ENCODE measurements around the gene PRR3. TPM values are rescaled to one million over a fixed set of nuclear protein-coding genes. Genes with fewer than 3 reads are reported as not detected.
"Not testable (repeated sequence)": the region's sequence is repeated elsewhere in the genome, so short reads cannot be mapped to it uniquely, and the experiment has no call there.

The PRR3 gene
- total RNA-seq, 1 donor from 2014 or later, result 2.1 TPM

DNA sequence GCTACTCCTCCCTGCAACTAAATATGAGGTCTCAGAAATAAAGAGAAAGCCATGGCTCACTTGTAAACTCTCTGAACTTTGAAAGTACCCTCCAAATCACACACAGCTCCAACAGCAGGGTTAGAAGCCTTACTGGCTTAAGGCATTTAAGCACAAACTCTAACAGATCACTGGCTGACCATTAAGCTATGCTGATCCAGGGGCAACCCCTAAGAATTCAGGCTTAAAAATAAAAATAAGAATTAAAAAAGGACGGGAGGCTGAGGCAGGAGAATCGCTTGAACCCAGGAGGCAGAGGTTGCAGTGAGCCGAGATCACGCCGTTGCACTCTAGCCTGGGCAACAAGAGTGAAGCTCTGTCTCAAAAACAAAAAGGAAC is 45.9 kb upstream of the PRR3 start:
- TF ChIP-seq, protein P1, sequence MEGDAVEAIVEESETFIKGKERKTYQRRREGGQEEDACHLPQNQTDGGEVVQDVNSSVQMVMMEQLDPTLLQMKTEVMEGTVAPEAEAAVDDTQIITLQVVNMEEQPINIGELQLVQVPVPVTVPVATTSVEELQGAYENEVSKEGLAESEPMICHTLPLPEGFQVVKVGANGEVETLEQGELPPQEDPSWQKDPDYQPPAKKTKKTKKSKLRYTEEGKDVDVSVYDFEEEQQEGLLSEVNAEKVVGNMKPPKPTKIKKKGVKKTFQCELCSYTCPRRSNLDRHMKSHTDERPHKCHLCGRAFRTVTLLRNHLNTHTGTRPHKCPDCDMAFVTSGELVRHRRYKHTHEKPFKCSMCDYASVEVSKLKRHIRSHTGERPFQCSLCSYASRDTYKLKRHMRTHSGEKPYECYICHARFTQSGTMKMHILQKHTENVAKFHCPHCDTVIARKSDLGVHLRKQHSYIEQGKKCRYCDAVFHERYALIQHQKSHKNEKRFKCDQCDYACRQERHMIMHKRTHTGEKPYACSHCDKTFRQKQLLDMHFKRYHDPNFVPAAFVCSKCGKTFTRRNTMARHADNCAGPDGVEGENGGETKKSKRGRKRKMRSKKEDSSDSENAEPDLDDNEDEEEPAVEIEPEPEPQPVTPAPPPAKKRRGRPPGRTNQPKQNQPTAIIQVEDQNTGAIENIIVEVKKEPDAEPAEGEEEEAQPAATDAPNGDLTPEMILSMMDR (IDR thresholded peaks at IDR 0.05; ENCODE audit: insufficient read depth, low read length, severe bottlenecking), result no peak
- Histone ChIP-seq H3K27me3 (ENCODE audit: control insufficient read depth, insufficient read depth, low read length) (no peaks in the 10 kb centered on the region), H3K36me3 (ENCODE audit: control insufficient read depth, insufficient read depth, low read length) (no peaks in the 10 kb centered on the region), H3K4me3 (ENCODE audit: low read depth, low read length) (no peak overlapping the region)
- no peak for FAIRE-seq
- no peak for DNase-seq (ENCODE audit: low read depth)

DNA sequence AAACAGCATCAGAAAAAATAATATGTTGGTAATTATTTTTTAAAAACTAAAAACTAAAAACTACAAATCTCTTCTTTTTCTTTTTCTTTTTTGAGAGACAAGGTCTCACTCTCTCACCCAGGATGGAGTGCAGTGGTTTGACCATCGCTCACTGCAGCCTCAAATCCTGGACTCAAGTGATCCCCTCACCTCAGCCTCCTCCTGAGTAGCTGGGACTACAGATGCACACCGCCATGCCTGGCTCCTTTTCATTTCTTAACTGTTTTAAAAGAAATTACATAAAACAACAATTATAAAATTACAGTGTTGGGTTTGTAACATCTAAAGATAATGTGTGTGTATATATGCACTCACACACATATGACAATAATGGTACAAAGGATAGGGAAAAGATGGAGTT is 43.6 kb upstream of the PRR3 start:
- DNase-seq (ENCODE audit: low read depth) (no peak), FAIRE-seq (no peak)
- no peaks in the 10 kb centered on the region for H3K36me3 ChIP-seq (ENCODE audit: control insufficient read depth, insufficient read depth, low read length)
- no peaks in the 10 kb centered on the region for H3K27me3 ChIP-seq (ENCODE audit: control insufficient read depth, insufficient read depth, low read length)
- TF ChIP-seq, protein P1 (IDR thresholded peaks at IDR 0.05; ENCODE audit: insufficient read depth, low read length, severe bottlenecking), result no peak
- H3K4me3 ChIP-seq (ENCODE audit: low read depth, low read length), result no peak overlapping the region

DNA sequence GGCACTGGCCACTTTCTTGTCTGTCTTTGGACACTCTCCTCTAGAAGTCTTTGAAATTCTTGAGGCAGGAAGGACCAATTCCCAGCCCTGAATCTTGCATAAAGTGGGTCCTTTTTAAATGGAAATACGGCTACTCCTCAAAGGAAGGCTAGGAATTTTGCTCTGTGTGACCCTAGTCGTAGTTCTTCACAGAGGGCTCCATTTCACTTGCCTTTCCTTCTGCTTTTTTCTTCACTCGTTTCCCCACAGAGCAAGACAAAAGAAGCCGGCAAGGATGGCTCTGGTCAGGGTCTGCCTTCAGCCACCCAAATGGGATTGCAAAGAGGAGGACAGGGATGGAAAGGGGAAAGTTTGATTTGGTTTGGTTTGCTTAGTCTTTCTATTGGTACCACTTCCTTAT is 42.0 kb upstream of the PRR3 start:
- DNase-seq (ENCODE audit: low read depth), result no peak
- TF ChIP-seq, protein P1 (IDR thresholded peaks at IDR 0.05; ENCODE audit: insufficient read depth, low read length, severe bottlenecking), result no peak
- no peaks in the 10 kb centered on the region for H3K36me3 ChIP-seq (ENCODE audit: control insufficient read depth, insufficient read depth, low read length)
- no peak overlapping the region for H3K4me3 ChIP-seq (ENCODE audit: low read depth, low read length)
- no peak for FAIRE-seq
- no peaks in the 10 kb centered on the region for H3K27me3 ChIP-seq (ENCODE audit: control insufficient read depth, insufficient read depth, low read length)

DNA sequence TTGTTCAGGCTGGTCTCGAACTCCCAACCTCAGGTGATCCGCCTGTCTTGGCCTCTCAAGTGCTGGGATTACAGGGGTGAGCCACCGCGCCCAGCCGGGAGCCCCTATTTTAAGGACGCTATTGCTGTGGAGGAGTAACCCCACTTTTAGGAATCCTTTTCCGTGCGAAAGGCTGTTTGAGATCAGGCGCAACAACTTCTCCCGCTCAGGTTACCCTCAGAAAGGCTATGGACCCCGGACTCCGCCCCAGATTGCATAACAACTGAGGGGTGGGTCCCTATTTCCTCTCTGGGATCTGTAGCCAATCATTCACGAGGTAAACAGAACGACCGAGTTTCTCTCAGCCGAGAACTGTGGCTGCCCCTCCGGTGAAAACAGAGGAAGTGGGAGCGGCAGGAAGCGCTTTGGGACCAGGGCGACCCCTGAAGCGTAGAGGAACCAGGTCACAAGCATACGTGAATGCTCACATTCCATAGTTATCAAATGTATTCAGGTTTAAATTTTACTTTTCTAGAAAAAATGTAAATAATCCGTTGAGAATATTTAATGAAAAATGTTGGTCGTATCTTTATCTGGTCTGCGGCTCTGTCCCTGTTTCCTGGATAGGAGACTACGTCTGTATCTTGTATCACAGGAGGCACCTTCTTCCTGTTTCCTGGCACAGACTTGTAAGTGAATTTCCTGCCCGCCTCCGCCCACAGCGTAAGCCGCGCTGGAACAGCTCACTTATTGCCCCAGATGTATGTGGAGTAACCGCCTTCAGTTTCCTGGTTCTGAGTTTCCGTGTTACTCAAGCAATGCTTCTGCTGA is 40.9 kb upstream of the PRR3 start:
- no peak for FAIRE-seq

DNA sequence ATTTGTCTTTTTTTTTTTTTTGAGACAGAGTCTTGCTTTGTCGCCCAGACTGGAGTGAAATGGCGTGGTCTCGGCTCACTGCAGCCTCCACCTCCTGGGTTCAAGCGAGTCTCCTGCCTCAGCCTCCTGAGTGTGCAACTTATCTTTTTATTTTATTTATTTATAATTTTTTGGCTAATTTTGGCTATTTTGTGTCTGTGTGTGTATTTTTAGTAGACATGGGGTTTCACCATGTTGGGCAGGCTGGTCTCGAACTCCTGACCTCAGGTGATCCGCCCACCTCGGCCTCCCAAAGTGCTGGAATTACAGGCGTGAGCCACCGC is 40.4 kb upstream of the PRR3 start:
- not testable (repeated sequence) for H3K27me3 ChIP-seq (ENCODE audit: control insufficient read depth, insufficient read depth, low read length); FAIRE-seq; H3K36me3 ChIP-seq (ENCODE audit: control insufficient read depth, insufficient read depth, low read length); DNase-seq (ENCODE audit: low read depth); H3K4me3 ChIP-seq (ENCODE audit: low read depth, low read length)

More for the DNA sequence above, 40.9 kb upstream of the PRR3 start:
- TF ChIP-seq, protein P1 (IDR thresholded peaks at IDR 0.05; ENCODE audit: insufficient read depth, low read length, severe bottlenecking), result no peak
- peak overlapping the region; percentile 37 for H3K4me3 ChIP-seq (ENCODE audit: low read depth, low read length)
- DNase-seq (ENCODE audit: low read depth), result peak; percentile 98
- H3K27me3 ChIP-seq (ENCODE audit: control insufficient read depth, insufficient read depth, low read length), result no peaks in the 10 kb centered on the region
- no peaks in the 10 kb centered on the region for H3K36me3 ChIP-seq (ENCODE audit: control insufficient read depth, insufficient read depth, low read length)

DNA sequence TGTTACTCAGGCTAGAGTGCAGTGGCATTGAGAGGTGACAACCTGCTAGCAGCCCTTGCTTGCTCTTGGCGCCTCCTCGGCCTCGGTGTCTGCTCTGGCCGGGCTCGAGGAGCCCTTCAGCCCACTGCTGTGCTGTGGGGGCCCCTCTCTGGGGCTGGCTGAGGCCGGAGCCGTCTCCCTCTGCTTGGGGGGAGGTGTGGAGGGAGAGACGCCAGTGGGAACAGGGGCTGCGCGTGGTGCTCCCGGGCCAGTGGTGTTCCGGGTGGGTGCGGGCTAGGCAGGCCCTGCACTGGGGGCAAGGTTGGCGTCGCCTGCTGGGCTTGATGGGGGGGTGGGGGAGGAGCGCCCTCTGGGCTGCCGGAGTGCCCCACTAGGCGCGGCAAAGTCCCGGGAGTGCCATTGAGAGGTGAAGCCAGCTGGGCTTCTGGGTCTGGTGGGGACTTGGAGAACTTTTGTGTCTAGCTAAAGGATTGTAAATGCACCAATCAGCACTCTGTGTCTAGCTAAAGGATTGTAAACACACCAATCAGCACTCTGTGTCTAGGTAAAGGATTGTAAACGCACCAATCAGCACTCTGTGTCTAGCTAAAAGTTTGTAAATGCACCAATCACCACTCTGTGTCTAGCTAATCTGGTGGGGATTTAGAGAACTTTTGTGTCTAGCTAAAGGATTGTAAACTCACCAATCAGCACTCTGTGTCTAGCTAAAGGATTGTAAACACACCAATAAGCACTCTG is 39.2 kb upstream of the PRR3 start:
- not testable (repeated sequence) for FAIRE-seq; DNase-seq (ENCODE audit: low read depth); H3K36me3 ChIP-seq (ENCODE audit: control insufficient read depth, insufficient read depth, low read length); H3K27me3 ChIP-seq (ENCODE audit: control insufficient read depth, insufficient read depth, low read length); H3K4me3 ChIP-seq (ENCODE audit: low read depth, low read length)

DNA sequence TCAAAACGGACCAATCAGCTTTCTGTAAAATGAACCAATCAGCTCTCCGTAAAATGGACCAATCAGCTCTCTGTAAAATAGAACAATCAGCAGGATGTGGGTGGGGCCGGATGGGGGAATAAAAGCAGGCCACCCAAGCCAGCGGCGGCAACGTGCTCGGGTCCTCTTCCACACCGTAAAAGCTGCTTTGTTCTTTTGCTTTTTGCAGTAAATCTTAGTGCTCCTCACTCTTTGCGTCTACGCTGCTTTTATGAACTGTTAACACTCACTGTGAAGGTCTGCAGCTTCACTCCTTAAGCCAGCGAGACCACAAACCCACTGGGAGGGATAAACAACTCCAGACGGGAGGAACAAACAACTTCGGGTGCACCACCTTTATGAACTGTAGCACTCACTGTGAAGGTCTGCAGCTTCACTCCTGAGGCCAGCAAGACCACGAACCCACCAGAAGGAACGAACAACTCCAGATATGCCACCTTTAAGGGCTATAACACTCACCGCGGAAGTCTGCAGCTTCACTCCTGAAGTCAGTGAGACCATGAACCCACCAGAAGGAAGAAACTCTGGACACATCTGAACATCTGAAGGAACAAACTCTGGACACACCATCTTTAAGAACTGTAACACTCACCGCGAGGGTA is 38.5 kb upstream of the PRR3 start:
- H3K36me3 ChIP-seq (ENCODE audit: control insufficient read depth, insufficient read depth, low read length); H3K4me3 ChIP-seq (ENCODE audit: low read depth, low read length); DNase-seq (ENCODE audit: low read depth); H3K27me3 ChIP-seq (ENCODE audit: control insufficient read depth, insufficient read depth, low read length); FAIRE-seq: not testable (repeated sequence)

Measured in bronchial epithelial cell (primary cell).